ENCODE data around the gene KRT85.

GRCh38 chr12:52391618-52392002 is 24.3 kb upstream of the KRT85 start:
- TF ChIP-seq CTCF (conservative IDR thresholded peaks at IDR 0.05; ENCODE audit: low read depth, low read length): no peak
- TF ChIP-seq POLR2A (IDR thresholded peaks at IDR 0.05; ENCODE audit: low read depth, low read length): no peak
- TF ChIP-seq ELK1 (IDR thresholded peaks at IDR 0.05; ENCODE audit: borderline replicate concordance, low read depth, low read length): no peak
- no peak for TF ChIP-seq CEBPB (IDR thresholded peaks at IDR 0.05; ENCODE audit: low read depth, low read length)
- TF ChIP-seq CHD1 (IDR thresholded peaks at IDR 0.05; ENCODE audit: low read depth, low read length): no peak
- no peak for TF ChIP-seq RAD21 (IDR thresholded peaks at IDR 0.05; ENCODE audit: low read length)
- no peak for TF ChIP-seq MAZ (IDR thresholded peaks at IDR 0.05; ENCODE audit: borderline replicate concordance, low read depth, low read length)
- no peak for TF ChIP-seq USF2 (IDR thresholded peaks at IDR 0.05; ENCODE audit: low read depth, low read length)
- no peak for TF ChIP-seq SMC3 (IDR thresholded peaks at IDR 0.05; ENCODE audit: low read depth, low read length)
- no peak for TF ChIP-seq MXI1 (IDR thresholded peaks at IDR 0.05; ENCODE audit: borderline replicate concordance, low read depth, low read length)
- TF ChIP-seq RFX5 (IDR thresholded peaks at IDR 0.05; ENCODE audit: low read depth, low read length): no peak
- no peak for TF ChIP-seq NFE2L2 (IDR thresholded peaks at IDR 0.05; ENCODE audit: low read depth, low read length)
